ENCODE data around the gene FLOT2.
A peak's percentile ranks its signal among the peaks of the same experiment; 100 is the strongest.

FLOT2 gene

GRCh38 chr17:28917465-28917864, 19.9 kb upstream of the FLOT2 start:
- DNase-seq (ENCODE audit: insufficient read length, low spot score) = no peak
- no peak for FAIRE-seq
- TF ChIP-seq TAF1 (IDR thresholded peaks at IDR 0.05; ENCODE audit: low read depth, low read length) = no peak
- no peak for TF ChIP-seq SPI1 (IDR thresholded peaks at IDR 0.05; ENCODE audit: low read depth, low read length)
- no peak for TF ChIP-seq PAX5 (IDR thresholded peaks at IDR 0.05; ENCODE audit: insufficient read depth, low read length, severe bottlenecking)

GRCh38 chr17:28917029-28917428, 19.5 kb upstream of the FLOT2 start:
- DNase-seq (ENCODE audit: insufficient read length, low spot score) (no peak), FAIRE-seq (no peak)
- TF ChIP-seq TAF1 (IDR thresholded peaks at IDR 0.05; ENCODE audit: low read depth, low read length) = no peak
- no peak for TF ChIP-seq POLR2AphosphoS5 (IDR thresholded peaks at IDR 0.05; ENCODE audit: low read depth, low read length)
- no peak for TF ChIP-seq POU2F2 (IDR thresholded peaks at IDR 0.05; ENCODE audit: low read depth, low read length)
- TF ChIP-seq SPI1 (IDR thresholded peaks at IDR 0.05; ENCODE audit: low read depth, low read length) = no peak
- TF ChIP-seq PAX5 (IDR thresholded peaks at IDR 0.05; ENCODE audit: insufficient read depth, low read length, severe bottlenecking) = no peak
- TF ChIP-seq POLR2A (IDR thresholded peaks at IDR 0.05; ENCODE audit: low read depth, low read length) = no peak

- peak; percentile 63 for FAIRE-seq
- TF ChIP-seq TAF1 (IDR thresholded peaks at IDR 0.05; ENCODE audit: low read depth, low read length) (no peak), POLR2A (IDR thresholded peaks at IDR 0.05; ENCODE audit: low read depth, low read length) (no peak), SPI1 (IDR thresholded peaks at IDR 0.05; ENCODE audit: low read depth, low read length) (no peak), POU2F2 (IDR thresholded peaks at IDR 0.05; ENCODE audit: low read depth, low read length) (no peak), PAX5 (IDR thresholded peaks at IDR 0.05; ENCODE audit: insufficient read depth, low read length, severe bottlenecking) (no peak), POLR2AphosphoS5 (IDR thresholded peaks at IDR 0.05; ENCODE audit: low read depth, low read length) (no peak)
- DNase-seq (ENCODE audit: insufficient read length, low spot score) = no peak
These were observed 18.9 kb upstream of the FLOT2 start for GRCh38 chr17:28916302-28916934.

- FAIRE-seq = no peak
These were observed 15.4 kb upstream of the FLOT2 start for GRCh38 chr17:28912938-28913333.

GRCh38 chr17:28912281-28912937, 14.9 kb upstream of the FLOT2 start:
- TF ChIP-seq PAX5 (IDR thresholded peaks at IDR 0.05; ENCODE audit: insufficient read depth, low read length, severe bottlenecking) (no peak), POU2F2 (IDR thresholded peaks at IDR 0.05; ENCODE audit: low read depth, low read length) (no peak), POLR2A (IDR thresholded peaks at IDR 0.05; ENCODE audit: low read depth, low read length) (no peak), TAF1 (IDR thresholded peaks at IDR 0.05; ENCODE audit: low read depth, low read length) (no peak), POLR2AphosphoS5 (IDR thresholded peaks at IDR 0.05; ENCODE audit: low read depth, low read length) (no peak), SPI1 (IDR thresholded peaks at IDR 0.05; ENCODE audit: low read depth, low read length) (no peak)
- FAIRE-seq (no peak), DNase-seq (ENCODE audit: insufficient read length, low spot score) (no peak)

More at GRCh38 chr17:28912938-28913333, 15.4 kb upstream of the FLOT2 start:
- DNase-seq (ENCODE audit: insufficient read length, low spot score) = no peak
- TF ChIP-seq TAF1 (IDR thresholded peaks at IDR 0.05; ENCODE audit: low read depth, low read length) (no peak), SPI1 (IDR thresholded peaks at IDR 0.05; ENCODE audit: low read depth, low read length) (no peak), PAX5 (IDR thresholded peaks at IDR 0.05; ENCODE audit: insufficient read depth, low read length, severe bottlenecking) (no peak), POLR2AphosphoS5 (IDR thresholded peaks at IDR 0.05; ENCODE audit: low read depth, low read length) (no peak), POU2F2 (IDR thresholded peaks at IDR 0.05; ENCODE audit: low read depth, low read length) (no peak), POLR2A (IDR thresholded peaks at IDR 0.05; ENCODE audit: low read depth, low read length) (no peak)

GRCh38 chr17:28911411-28912045, 14.0 kb upstream of the FLOT2 start:
- DNase-seq (ENCODE audit: insufficient read length, low spot score) = no peak
- no peak for FAIRE-seq
- TF ChIP-seq PAX5 (IDR thresholded peaks at IDR 0.05; ENCODE audit: insufficient read depth, low read length, severe bottlenecking) (no peak), POLR2AphosphoS5 (IDR thresholded peaks at IDR 0.05; ENCODE audit: low read depth, low read length) (no peak), SPI1 (IDR thresholded peaks at IDR 0.05; ENCODE audit: low read depth, low read length) (no peak), POLR2A (IDR thresholded peaks at IDR 0.05; ENCODE audit: low read depth, low read length) (no peak), POU2F2 (IDR thresholded peaks at IDR 0.05; ENCODE audit: low read depth, low read length) (no peak), TAF1 (IDR thresholded peaks at IDR 0.05; ENCODE audit: low read depth, low read length) (no peak)

- no peak for FAIRE-seq
- no peak for DNase-seq (ENCODE audit: insufficient read length, low spot score)
- TF ChIP-seq PAX5 (IDR thresholded peaks at IDR 0.05; ENCODE audit: insufficient read depth, low read length, severe bottlenecking) = no peak
- TF ChIP-seq POLR2AphosphoS5 (IDR thresholded peaks at IDR 0.05; ENCODE audit: low read depth, low read length) = no peak
- no peak for TF ChIP-seq POU2F2 (IDR thresholded peaks at IDR 0.05; ENCODE audit: low read depth, low read length)
- no peak for TF ChIP-seq SPI1 (IDR thresholded peaks at IDR 0.05; ENCODE audit: low read depth, low read length)
- no peak for TF ChIP-seq TAF1 (IDR thresholded peaks at IDR 0.05; ENCODE audit: low read depth, low read length)
- no peak for TF ChIP-seq POLR2A (IDR thresholded peaks at IDR 0.05; ENCODE audit: low read depth, low read length)
These were observed 13.0 kb upstream of the FLOT2 start for GRCh38 chr17:28910534-28910933.

- TF ChIP-seq TAF1 (IDR thresholded peaks at IDR 0.05; ENCODE audit: low read depth, low read length) = no peak
- no peak for TF ChIP-seq POLR2A (IDR thresholded peaks at IDR 0.05; ENCODE audit: low read depth, low read length)
- TF ChIP-seq PAX5 (IDR thresholded peaks at IDR 0.05; ENCODE audit: insufficient read depth, low read length, severe bottlenecking) = no peak
- TF ChIP-seq POLR2AphosphoS5 (IDR thresholded peaks at IDR 0.05; ENCODE audit: low read depth, low read length) = no peak
- no peak for TF ChIP-seq SPI1 (IDR thresholded peaks at IDR 0.05; ENCODE audit: low read depth, low read length)
- no peak for TF ChIP-seq POU2F2 (IDR thresholded peaks at IDR 0.05; ENCODE audit: low read depth, low read length)
- FAIRE-seq (peak; percentile 5), DNase-seq (ENCODE audit: insufficient read length, low spot score) (no peak)
These were observed 11.2 kb upstream of the FLOT2 start for GRCh38 chr17:28908640-28909167.

Data from GM12891 (cell line).